HepG2 (cell line): ENCODE measurements around the gene AFF1. TPM values are rescaled to one million over a fixed set of nuclear protein-coding genes. Genes with fewer than 3 reads are reported as not detected.

Experiments used
- KLF16 ChIP-seq, 2 experiments: sonication (generic) in 1 of 2; formaldehyde crosslinking in 1 of 2; IDR thresholded peaks; 2 replicates each; pipeline versions ENCODE4 v1.6.1 to v1.8.0; 2016 to 2023; ENCODE audit warnings: missing genetic modification reagents in 2 of 2, missing compliant biosample characterization in 1 of 2
- MYNN ChIP-seq: sonication (generic); formaldehyde crosslinking; IDR thresholded peaks from 2 replicates; pipeline ENCODE4 v1.4.0; 2020; ENCODE audit warnings: mild to moderate bottlenecking, low read depth, missing genetic modification reagents
- NCOA5 ChIP-seq: sonication (generic); formaldehyde crosslinking; IDR thresholded peaks from 2 replicates; pipeline ENCODE4 v1.4.0; 2020; ENCODE audit warnings: missing genetic modification reagents
- POLR2A ChIP-seq, 2 experiments: IDR thresholded peaks; 2 replicates each; pipeline ENCODE4 v1.6.1; 2011; ENCODE audit warnings: low read depth in 2 of 2, low read length in 2 of 2, mild to moderate bottlenecking in 1 of 2, moderate library complexity in 1 of 2; ENCODE audit not compliant: insufficient read depth in 1 of 2
- PRPF4 ChIP-seq: fragments of 200-400 bp; formaldehyde crosslinking; IDR thresholded peaks from 2 replicates; pipeline ENCODE4 v1.6.1; 2016; ENCODE audit warnings: low read length, low read depth; ENCODE audit not compliant: poor library complexity, severe bottlenecking
- REST ChIP-seq, 2 experiments: IDR thresholded peaks; 2 replicates each; pipeline ENCODE4 v1.6.1; 2011 to 2012; ENCODE audit warnings: low read length in 2 of 2, borderline replicate concordance in 1 of 2, low read depth in 1 of 2, mild to moderate bottlenecking in 1 of 2, moderate library complexity in 1 of 2
- SP5 ChIP-seq: IDR thresholded peaks from 2 replicates; pipeline ENCODE4 v1.6.1; 2016; ENCODE audit warnings: low read depth, borderline replicate concordance
- SRSF1 ChIP-seq: fragments of 200-400 bp; formaldehyde crosslinking; optimal IDR thresholded peaks from 2 replicates; pipeline ENCODE3; 2017; ENCODE audit warnings: mild to moderate bottlenecking, low read depth, low read length, moderate library complexity
- ZFP1 ChIP-seq: IDR thresholded peaks from 2 replicates; pipeline ENCODE4 v1.6.1; 2016
- ZFP90 ChIP-seq: sonication (generic); formaldehyde crosslinking; IDR thresholded peaks from 2 replicates; pipeline ENCODE4 v1.8.0; 2022; ENCODE audit warnings: missing genetic modification reagents, mild to moderate bottlenecking, inconsistent platforms, borderline replicate concordance
- ZNF121 ChIP-seq: sonication (generic); formaldehyde crosslinking; IDR thresholded peaks from 2 replicates; pipeline ENCODE4 v1.5.0; 2020; ENCODE audit warnings: mild to moderate bottlenecking, missing genetic modification reagents
- ZNF75D ChIP-seq: sonication (generic); formaldehyde crosslinking; IDR thresholded peaks from 2 replicates; pipeline ENCODE4 v1.8.1; 2023; ENCODE audit warnings: missing genetic modification reagents, mild to moderate bottlenecking, borderline replicate concordance
- ZNF761 ChIP-seq: sonication (generic); formaldehyde crosslinking; conservative IDR thresholded peaks from 2 replicates; pipeline ENCODE4 v1.4.0; 2020; ENCODE audit warnings: mild to moderate bottlenecking, missing genetic modification reagents
- ZNF800 ChIP-seq: sonication (generic); formaldehyde crosslinking; IDR thresholded peaks from 2 replicates; pipeline ENCODE4 v1.4.0; 2020; ENCODE audit warnings: missing genetic modification reagents
- polyA plus RNA-seq, 8 experiments: library from polyadenylated mRNA; depleted of rRNA in 3 of 8; stranded (reverse) in 7 of 8; unstranded in 1 of 8; fragments of >200 nt; fragmentation: Illumina TruSeq in 4 of 8; extraction: Trizol in 4 of 8; gene quantifications; 2 replicates each; pipeline versions ENCODE4 v1.2.1 to v1.2.3, GENCODE V29; 2011 to 2016; ENCODE audit warnings: low read depth in 4 of 8, missing spikeins in 1 of 8, mixed read lengths in 1 of 8; ENCODE audit not compliant: insufficient read depth in 1 of 8
- total RNA-seq, 5 experiments: library from RNA; depleted of rRNA; stranded (reverse); fragments of >200 nt; fragmentation: Illumina TruSeq; extraction: Trizol; gene quantifications; 2 replicates each; pipeline ENCODE4 v1.2.3, GENCODE V29; 2016; ENCODE audit warnings: low read depth in 1 of 5
- TF ChIP-seq, protein P1 (sequence below): sonication (generic); formaldehyde crosslinking; IDR thresholded peaks from 2 replicates; pipeline ENCODE4 v1.8.0; 2023; ENCODE audit warnings: mild to moderate bottlenecking, missing genetic modification reagents
- TF ChIP-seq, protein P2 (sequence below): sonication (generic); formaldehyde crosslinking; IDR thresholded peaks from 2 replicates; pipeline ENCODE4 v1.4.0; 2020; ENCODE audit warnings: mild to moderate bottlenecking, missing genetic modification reagents
- TF ChIP-seq, protein P3 (sequence below): sonication (generic); formaldehyde crosslinking; IDR thresholded peaks from 2 replicates; pipeline ENCODE4 v1.4.0; 2020; ENCODE audit warnings: mild to moderate bottlenecking, missing genetic modification reagents

AFF1 gene
- total and polyA plus RNA-seq, 2 of the 13 experiments (the other 11 are each of a cell fraction or from before 2014, with no cell fraction given): 15.5 to 15.9 TPM

DNA sequence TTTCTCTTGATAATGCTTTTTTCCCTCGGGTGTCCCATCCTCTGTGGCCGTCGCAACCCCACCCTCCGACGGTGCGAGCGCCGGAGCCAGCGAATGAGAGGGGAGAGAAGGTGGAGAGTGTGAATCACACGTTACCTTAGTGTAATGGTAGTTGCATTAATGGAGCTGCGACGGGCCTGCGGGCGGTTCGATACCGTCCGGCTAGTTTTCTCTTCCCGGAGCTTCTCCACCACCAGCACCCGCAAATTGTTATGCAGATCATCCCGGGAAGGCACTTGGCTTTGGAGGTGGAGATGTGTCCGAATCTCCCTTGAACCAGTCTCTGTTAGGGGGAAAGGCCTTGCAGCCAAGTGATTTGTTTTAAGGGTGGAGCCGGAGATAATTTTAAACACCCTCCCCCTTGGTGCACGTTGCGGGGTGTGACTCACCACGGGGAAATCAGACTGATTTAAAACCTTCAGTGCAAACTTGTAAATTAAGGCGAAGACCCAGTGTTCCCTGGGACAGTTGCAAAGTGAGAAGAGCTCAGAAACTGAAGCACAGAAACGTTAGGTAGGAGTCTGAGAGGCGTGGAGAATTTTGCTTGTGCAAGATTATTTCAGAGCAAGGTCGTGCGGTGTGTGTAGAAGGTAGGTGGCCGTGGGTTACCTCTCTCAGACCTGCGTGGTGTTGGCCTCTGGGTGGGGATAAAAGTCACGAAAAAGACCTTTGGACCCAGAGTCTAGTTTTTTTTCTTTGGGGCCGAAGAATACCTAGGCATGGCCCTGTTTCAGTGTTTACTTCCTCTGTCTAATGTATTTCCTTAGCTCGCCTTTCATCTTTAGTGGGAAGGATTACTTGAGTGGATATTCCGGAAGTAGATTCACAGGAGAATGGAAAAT, 1.3 kb downstream of the AFF1 start (continued):
- TF ChIP-seq ZNF75D (CRISPR knock-in tag): no peak
- TF ChIP-seq SP5: peak; percentile 45
- TF ChIP-seq ZNF800 (CRISPR knock-in tag): no peak
- TF ChIP-seq ZFP90 (CRISPR knock-in tag): no peak
- no peak for TF ChIP-seq SRSF1
- TF ChIP-seq POLR2A (IDR thresholded peaks at IDR 0.05; ENCODE audit: insufficient read depth in 1 of 2, low read depth in 2 of 2, low read length in 2 of 2): peak in 1 of 2 experiments; percentile 58; a peak in 3 of 4 replicates
- no peak for TF ChIP-seq ZNF121 (CRISPR knock-in tag)
- no peak for TF ChIP-seq MYNN
- TF ChIP-seq ZFP1 (CRISPR knock-in tag): no peak
- no peak for TF ChIP-seq NCOA5 (CRISPR knock-in tag)
- TF ChIP-seq, protein P1, sequence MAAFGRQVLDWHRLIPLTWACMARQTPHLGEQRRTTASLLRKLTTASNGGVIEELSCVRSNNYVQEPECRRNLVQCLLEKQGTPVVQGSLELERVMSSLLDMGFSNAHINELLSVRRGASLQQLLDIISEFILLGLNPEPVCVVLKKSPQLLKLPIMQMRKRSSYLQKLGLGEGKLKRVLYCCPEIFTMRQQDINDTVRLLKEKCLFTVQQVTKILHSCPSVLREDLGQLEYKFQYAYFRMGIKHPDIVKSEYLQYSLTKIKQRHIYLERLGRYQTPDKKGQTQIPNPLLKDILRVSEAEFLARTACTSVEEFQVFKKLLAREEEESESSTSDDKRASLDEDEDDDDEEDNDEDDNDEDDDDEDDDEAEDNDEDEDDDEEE (CRISPR knock-in tag): no peak
- TF ChIP-seq, protein P2, sequence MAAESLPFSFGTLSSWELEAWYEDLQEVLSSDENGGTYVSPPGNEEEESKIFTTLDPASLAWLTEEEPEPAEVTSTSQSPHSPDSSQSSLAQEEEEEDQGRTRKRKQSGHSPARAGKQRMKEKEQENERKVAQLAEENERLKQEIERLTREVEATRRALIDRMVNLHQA: no peak
- TF ChIP-seq, protein P3, sequence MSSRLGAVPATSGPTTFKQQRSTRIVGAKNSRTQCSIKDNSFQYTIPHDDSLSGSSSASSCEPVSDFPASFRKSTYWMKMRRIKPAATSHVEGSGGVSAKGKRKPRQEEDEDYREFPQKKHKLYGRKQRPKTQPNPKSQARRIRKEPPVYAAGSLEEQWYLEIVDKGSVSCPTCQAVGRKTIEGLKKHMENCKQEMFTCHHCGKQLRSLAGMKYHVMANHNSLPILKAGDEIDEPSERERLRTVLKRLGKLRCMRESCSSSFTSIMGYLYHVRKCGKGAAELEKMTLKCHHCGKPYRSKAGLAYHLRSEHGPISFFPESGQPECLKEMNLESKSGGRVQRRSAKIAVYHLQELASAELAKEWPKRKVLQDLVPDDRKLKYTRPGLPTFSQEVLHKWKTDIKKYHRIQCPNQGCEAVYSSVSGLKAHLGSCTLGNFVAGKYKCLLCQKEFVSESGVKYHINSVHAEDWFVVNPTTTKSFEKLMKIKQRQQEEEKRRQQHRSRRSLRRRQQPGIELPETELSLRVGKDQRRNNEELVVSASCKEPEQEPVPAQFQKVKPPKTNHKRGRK (CRISPR knock-in tag): no peak
- TF ChIP-seq KLF16 (CRISPR knock-in tag; IDR thresholded peaks at IDR 0.05): peak in 1 of 2 experiments; percentile 35; a peak in 1 of 4 replicates
- peak; percentile 71; the same call in 1 of the 2 replicates for TF ChIP-seq ZNF761 (CRISPR knock-in tag)
- no peak for TF ChIP-seq PRPF4
- TF ChIP-seq REST (IDR thresholded peaks at IDR 0.05; ENCODE audit: borderline replicate concordance in 1 of 2, low read depth in 1 of 2, low read length in 2 of 2): no peak; a peak in 1 of 4 replicates
